Measurements from ENCODE around the gene NDST3. TPM values are rescaled to one million over a fixed set of nuclear protein-coding genes. Genes with fewer than 3 reads are reported as not detected.

Gene NDST3
- total RNA-seq, 1 experiment from 2014 or later = 0.70 TPM

DNA sequence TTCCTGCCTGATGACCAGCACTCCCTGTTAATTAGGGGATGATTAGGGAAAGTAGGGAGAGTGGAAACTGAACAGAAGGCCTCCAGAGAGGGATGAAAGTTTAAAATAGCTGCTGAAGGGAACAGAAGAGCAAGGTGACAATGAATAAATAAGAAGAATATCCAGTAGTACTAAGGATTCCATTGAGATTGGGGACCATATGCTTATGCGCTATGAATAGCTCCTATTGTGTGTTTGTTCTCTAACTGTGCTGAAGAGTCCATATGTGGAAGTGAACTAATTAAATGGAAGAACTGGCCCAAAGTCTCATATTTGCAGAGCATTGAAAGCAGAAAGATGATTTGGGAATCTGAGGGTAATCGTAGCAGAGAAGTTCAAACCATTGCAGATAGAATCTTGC is 181.5 kb downstream of the NDST3 start:
- Mint-ChIP-seq H3K27me3 (ENCODE audit: low read depth) (no peaks in the 10 kb centered on the region), H3K27ac (no peak overlapping the region), H3K36me3 (ENCODE audit: insufficient read depth in 1 of 3, low read depth in 3 of 3) (no peaks in the 10 kb centered on the region), H3K4me3 (no peak overlapping the region), H3K9me3 (no peaks in the 10 kb centered on the region), H3K4me1 (no peaks in the 10 kb centered on the region)
- H3K4me2 ChIP-seq (ENCODE audit: insufficient read depth, insufficient read length, low read length) = no peak overlapping the region
- no peaks in the 10 kb centered on the region for H3K27me3 ChIP-seq (ENCODE audit: insufficient read depth, low read length)
- H3K23ac ChIP-seq (ENCODE audit: insufficient read length, low read depth, low read length) = no peak overlapping the region
- H3K27ac ChIP-seq (ENCODE audit: insufficient read length, low read depth, low read length) = no peak overlapping the region
- no peak overlapping the region for H2BK20ac ChIP-seq (ENCODE audit: low read depth, low read length, poor library complexity, severe bottlenecking)
- no peak overlapping the region for H2BK12ac ChIP-seq (ENCODE audit: insufficient read length, low read depth, low read length)
- H4K8ac ChIP-seq (replicated peaks; ENCODE audit: insufficient read length, low read depth, low read length) = no peak overlapping the region
- no peak overlapping the region for H3K4ac ChIP-seq (ENCODE audit: low read depth, low read length)
- H2BK15ac ChIP-seq (ENCODE audit: low read depth, low read length) = no peak overlapping the region
- no peak overlapping the region for H3T11ph ChIP-seq (ENCODE audit: low read length)
- H3K9me3 ChIP-seq (ENCODE audit: control insufficient read depth, low read depth, low read length) = no peaks in the 10 kb centered on the region
- no peak overlapping the region for H4K91ac ChIP-seq (ENCODE audit: insufficient read length, low read depth, low read length)
- H3K4me1 ChIP-seq (ENCODE audit: insufficient read depth, low read length) = no peaks in the 10 kb centered on the region
- no peak overlapping the region for H3K18ac ChIP-seq (ENCODE audit: insufficient read length, low read depth, low read length)
- no peaks in the 10 kb centered on the region for H4K20me1 ChIP-seq (ENCODE audit: control insufficient read depth, insufficient read depth, insufficient read length)
- H3K14ac ChIP-seq (ENCODE audit: insufficient read depth, low read length) = no peak overlapping the region
- H2AK5ac ChIP-seq (ENCODE audit: insufficient read length, low read length) = no peak overlapping the region
- TF ChIP-seq, protein P1, sequence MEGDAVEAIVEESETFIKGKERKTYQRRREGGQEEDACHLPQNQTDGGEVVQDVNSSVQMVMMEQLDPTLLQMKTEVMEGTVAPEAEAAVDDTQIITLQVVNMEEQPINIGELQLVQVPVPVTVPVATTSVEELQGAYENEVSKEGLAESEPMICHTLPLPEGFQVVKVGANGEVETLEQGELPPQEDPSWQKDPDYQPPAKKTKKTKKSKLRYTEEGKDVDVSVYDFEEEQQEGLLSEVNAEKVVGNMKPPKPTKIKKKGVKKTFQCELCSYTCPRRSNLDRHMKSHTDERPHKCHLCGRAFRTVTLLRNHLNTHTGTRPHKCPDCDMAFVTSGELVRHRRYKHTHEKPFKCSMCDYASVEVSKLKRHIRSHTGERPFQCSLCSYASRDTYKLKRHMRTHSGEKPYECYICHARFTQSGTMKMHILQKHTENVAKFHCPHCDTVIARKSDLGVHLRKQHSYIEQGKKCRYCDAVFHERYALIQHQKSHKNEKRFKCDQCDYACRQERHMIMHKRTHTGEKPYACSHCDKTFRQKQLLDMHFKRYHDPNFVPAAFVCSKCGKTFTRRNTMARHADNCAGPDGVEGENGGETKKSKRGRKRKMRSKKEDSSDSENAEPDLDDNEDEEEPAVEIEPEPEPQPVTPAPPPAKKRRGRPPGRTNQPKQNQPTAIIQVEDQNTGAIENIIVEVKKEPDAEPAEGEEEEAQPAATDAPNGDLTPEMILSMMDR (conservative IDR thresholded peaks at IDR 0.05) = no peak
- H2BK5ac ChIP-seq (ENCODE audit: insufficient read length, low read length) = no peak overlapping the region
- DNase-seq = no peak
- H3K23me2 ChIP-seq (ENCODE audit: insufficient read length, low read depth, low read length, poor library complexity, severe bottlenecking) = no peaks in the 10 kb centered on the region
- no peaks in the 10 kb centered on the region for H3K79me1 ChIP-seq (ENCODE audit: insufficient read depth, low read depth, low read length, poor library complexity, severe bottlenecking)
- H4K5ac ChIP-seq (ENCODE audit: insufficient read length, low read depth, low read length) = no peak overlapping the region
- H2AFZ ChIP-seq (ENCODE audit: low read length) = no peak overlapping the region
- no CpG with 5 or more reads among the region's 2 CpGs for WGBS (ENCODE audit: extremely low coverage, insufficient read length, low lambda C conversion rate)
- H3K56ac ChIP-seq (ENCODE audit: insufficient read length, low read depth, low read length) = no peak overlapping the region
- no peak overlapping the region for H2BK120ac ChIP-seq (ENCODE audit: low read depth, low read length, poor library complexity, severe bottlenecking)
- H3K9ac ChIP-seq (ENCODE audit: extremely low read depth, insufficient read length, low read length) = no peak overlapping the region
- H3K79me2 ChIP-seq (ENCODE audit: insufficient read depth, low read length) = no peaks in the 10 kb centered on the region
